ENCODE measurements around the gene KCNIP1.

DNA sequence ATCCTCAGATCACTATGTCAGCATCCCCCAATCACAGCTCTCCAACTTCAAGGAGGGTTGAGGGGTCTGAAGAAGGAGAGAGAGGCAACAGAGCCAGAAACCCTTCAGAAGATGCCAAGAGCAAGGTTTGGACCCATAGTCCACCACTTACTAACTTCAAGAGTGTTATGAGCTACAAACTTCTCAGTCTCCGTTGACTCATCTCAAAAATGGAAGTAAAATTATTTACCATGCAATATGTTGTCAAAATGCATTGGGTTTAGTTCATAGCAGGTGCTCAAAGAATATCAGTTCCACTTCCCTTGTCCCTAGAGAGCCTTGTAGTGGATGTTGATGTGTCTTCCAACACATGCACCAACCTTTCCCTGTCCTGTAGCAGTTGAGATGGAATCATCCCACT is 116.0 kb downstream of the KCNIP1 start:
- TF ChIP-seq, protein P1, sequence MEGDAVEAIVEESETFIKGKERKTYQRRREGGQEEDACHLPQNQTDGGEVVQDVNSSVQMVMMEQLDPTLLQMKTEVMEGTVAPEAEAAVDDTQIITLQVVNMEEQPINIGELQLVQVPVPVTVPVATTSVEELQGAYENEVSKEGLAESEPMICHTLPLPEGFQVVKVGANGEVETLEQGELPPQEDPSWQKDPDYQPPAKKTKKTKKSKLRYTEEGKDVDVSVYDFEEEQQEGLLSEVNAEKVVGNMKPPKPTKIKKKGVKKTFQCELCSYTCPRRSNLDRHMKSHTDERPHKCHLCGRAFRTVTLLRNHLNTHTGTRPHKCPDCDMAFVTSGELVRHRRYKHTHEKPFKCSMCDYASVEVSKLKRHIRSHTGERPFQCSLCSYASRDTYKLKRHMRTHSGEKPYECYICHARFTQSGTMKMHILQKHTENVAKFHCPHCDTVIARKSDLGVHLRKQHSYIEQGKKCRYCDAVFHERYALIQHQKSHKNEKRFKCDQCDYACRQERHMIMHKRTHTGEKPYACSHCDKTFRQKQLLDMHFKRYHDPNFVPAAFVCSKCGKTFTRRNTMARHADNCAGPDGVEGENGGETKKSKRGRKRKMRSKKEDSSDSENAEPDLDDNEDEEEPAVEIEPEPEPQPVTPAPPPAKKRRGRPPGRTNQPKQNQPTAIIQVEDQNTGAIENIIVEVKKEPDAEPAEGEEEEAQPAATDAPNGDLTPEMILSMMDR (IDR thresholded peaks at IDR 0.05): no peak
- TF ChIP-seq POLR2A (IDR thresholded peaks at IDR 0.05): no peak
- no peak for TF ChIP-seq POLR2AphosphoS5 (IDR thresholded peaks at IDR 0.05)
- TF ChIP-seq EP300 (IDR thresholded peaks at IDR 0.05): no peak

Measured in stomach (tissue), 4 donors.